Naive thymus-derived CD4-positive, alpha-beta T cell (primary cell): Measurements from ENCODE around the gene OR10V1. TPM values are rescaled to one million over a fixed set of nuclear protein-coding genes. Genes with fewer than 3 reads are reported as not detected.

Experiments
- ATAC-seq: fragments of 150-1000 bp; cut with Tn5 transposase; 2 replicates; pipeline ENCODE4 v1.10.0; 2021; ENCODE audit warnings: mild to moderate bottlenecking, moderate library complexity
- CTCF ChIA-PET: fragments of 350-600 bp; sonication (Branson Sonifier 250); formaldehyde crosslinking; loops from one replicate; lab custom pipeline; 2021; ENCODE audit warnings: antibody characterized with exemption; lab: Charles Lee
- POLR2A ChIA-PET: fragments of 350-600 bp; sonication (Branson Sonifier 250); formaldehyde crosslinking; loops from one replicate; lab custom pipeline; 2021; ENCODE audit warnings: antibody characterized with exemption, inconsistent platforms; lab: Charles Lee
- DNase-seq, 9 donors: peaks; one replicate each; pipeline versions ENCODE4 v3.0.0 to v3.0.0-alpha.2; 2020 to 2022; ENCODE audit warnings: mixed read lengths in 1 of 9
- H3K27ac ChIP-seq: one replicate; pipeline ENCODE4 v1.7.0; 2013; ENCODE audit warnings: mild to moderate bottlenecking, low read depth, low read length, moderate library complexity
- H3K27me3 ChIP-seq, 2 donors: one replicate each; pipeline ENCODE4 v1.7.0; 2013; ENCODE audit warnings: low read length in 2 of 2, mild to moderate bottlenecking in 2 of 2, moderate library complexity in 2 of 2; ENCODE audit not compliant: control insufficient read depth in 2 of 2, insufficient read depth in 2 of 2
- H3K36me3 ChIP-seq, 3 experiments: 1 replicate in 2 of 3; 2 replicates in 1 of 3; pipeline ENCODE4 v1.7.0; 2013; ENCODE audit warnings: low read length in 3 of 3, mild to moderate bottlenecking in 3 of 3, moderate library complexity in 1 of 3; ENCODE audit not compliant: insufficient read depth in 3 of 3, control insufficient read depth in 2 of 3
- H3K4me1 ChIP-seq, 2 donors: one replicate each; pipeline ENCODE4 v1.7.0; 2013; ENCODE audit warnings: low read length in 2 of 2, mild to moderate bottlenecking in 2 of 2, moderate library complexity in 1 of 2; ENCODE audit not compliant: control insufficient read depth in 2 of 2, insufficient read depth in 2 of 2
- H3K4me3 ChIP-seq: 2 replicates; pipeline ENCODE4 v1.7.0; 2013; ENCODE audit warnings: mild to moderate bottlenecking, low read length
- H3K9me3 ChIP-seq, 3 experiments: 1 replicate in 2 of 3; 2 replicates in 1 of 3; pipeline ENCODE4 v1.7.0; 2013; ENCODE audit warnings: low read length in 3 of 3; ENCODE audit not compliant: control insufficient read depth in 2 of 3
- H3K27ac Mint-ChIP-seq, 9 donors: one replicate each; pipeline ENCODE4 v1.8.0; 2020 to 2022; ENCODE audit warnings: mixed read lengths in 9 of 9, mild to moderate bottlenecking in 8 of 9, moderate library complexity in 5 of 9, inconsistent platforms in 2 of 9
- H3K27me3 Mint-ChIP-seq, 5 donors: one replicate each; pipeline ENCODE4 v1.8.0; 2021 to 2022; ENCODE audit warnings: mixed read lengths in 5 of 5, mild to moderate bottlenecking in 1 of 5
- H3K36me3 Mint-ChIP-seq, 5 donors: one replicate each; pipeline ENCODE4 v1.8.0; 2020 to 2022; ENCODE audit warnings: mixed read lengths in 5 of 5, mild to moderate bottlenecking in 3 of 5, inconsistent platforms in 1 of 5
- H3K4me1 Mint-ChIP-seq, 7 donors: one replicate each; pipeline ENCODE4 v1.8.0; 2020 to 2022; ENCODE audit warnings: mixed read lengths in 7 of 7, mild to moderate bottlenecking in 3 of 7, inconsistent platforms in 1 of 7
- H3K4me3 Mint-ChIP-seq, 10 donors: one replicate each; pipeline ENCODE4 v1.8.0; 2020 to 2022; ENCODE audit warnings: mild to moderate bottlenecking in 10 of 10, mixed read lengths in 10 of 10, moderate library complexity in 6 of 10, inconsistent platforms in 2 of 10
- H3K9me3 Mint-ChIP-seq, 11 donors: one replicate each; pipeline ENCODE4 v1.8.0; 2020 to 2022; ENCODE audit warnings: mixed read lengths in 11 of 11, mild to moderate bottlenecking in 4 of 11, inconsistent platforms in 1 of 11, moderate library complexity in 1 of 11
- intact Hi-C, 2 donors: fragments of 100-400 bp; cut with micrococcal nuclease; formaldehyde crosslinking; loops; one replicate each; pipeline ENCODE4 v1.15.1; 2023
- polyA plus RNA-seq, 2 donors: library from polyadenylated mRNA; unstranded; fragments of 300-500 nt; fragmentation: Illumina TruSeq; gene quantifications; one replicate each; pipeline ENCODE4 v1.2.3, GENCODE V29; 2021
- total RNA-seq, 6 experiments: library from RNA in 5 of 6; stranded (reverse) in 5 of 6; gene quantifications; 1 replicate in 5 of 6; 2 replicates in 1 of 6; pipeline ENCODE4 v1.2.3 and lab custom pipeline; 2021 to 2026

OR10V1 gene
- total and polyA plus RNA-seq, 7 experiments from 2014 or later = not detected

DNA sequence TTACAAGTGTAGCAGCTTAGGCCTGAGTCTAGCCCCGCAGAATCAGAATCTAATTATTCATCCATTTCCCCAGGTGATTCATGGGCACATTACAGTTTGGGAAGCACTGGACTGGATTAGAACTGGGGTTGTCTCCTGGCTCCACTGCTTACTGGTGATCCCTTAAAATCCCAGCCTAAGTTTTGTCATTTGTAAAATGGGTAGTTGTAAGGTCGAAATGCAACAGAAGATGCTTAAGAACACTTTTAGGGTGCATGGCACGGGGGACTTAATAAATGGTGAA is 42.9 kb upstream of the OR10V1 start:
- peaks cover 0 to 15% (median 0%) of the 10 kb centered on the region in 5 donors for H3K27me3 Mint-ChIP-seq
- peaks cover 11 to 47% (median 23%) of the 10 kb centered on the region in 7 donors for H3K4me1 Mint-ChIP-seq
- no peaks in the 10 kb centered on the region for H3K9me3 ChIP-seq
- peak overlapping the region; percentile 79 to 96 (median 86) for H3K4me3 Mint-ChIP-seq
- no peaks in the 10 kb centered on the region for H3K27me3 ChIP-seq
- no peaks in the 10 kb centered on the region for H3K9me3 Mint-ChIP-seq
- H3K27ac Mint-ChIP-seq = peak overlapping the region in 3 of 9 donors; percentile 46 to 69 (median 66)
- peaks cover 8 to 12% of the 10 kb centered on the region in 2 donors for H3K4me1 ChIP-seq
- intact Hi-C loops = loop anchor here (2.0 to 10.0 kb wide), 3 partner anchors 86 to 612 kb away; partner anchors contain the start of genes DTX4 (in 1 of the 2) and FAM111A (in 1 of the 2)
- ChIA-PET CTCF (interaction anchor here (0.5 to 5.5 kb wide), 7 partner anchors 9 to 88 kb away, joined by 3 to 79 read pairs (median 3); partner anchors contain the start of genes MRPL16 and PATL1), POLR2A (interaction anchor here (1.0 to 4.0 kb wide), 3 partner anchors 10 to 46 kb away, joined by 3 to 24 read pairs (median 11); no protein-coding TSS in a partner anchor)
- ATAC-seq = no peak
- no peak overlapping the region for H3K4me3 ChIP-seq
- H3K36me3 Mint-ChIP-seq = peaks cover 0 to 15% (median 0%) of the 10 kb centered on the region in 5 donors
- no peak overlapping the region for H3K27ac ChIP-seq
- DNase-seq = no peak
- H3K36me3 ChIP-seq = no peaks in the 10 kb centered on the region

- ATAC-seq = peak; percentile 66
- intact Hi-C loops = loop anchor here (1.0 to 10.0 kb wide), 12 partner anchors 11 to 611 kb away; partner anchors contain the start of genes MRPL16 (in 2 of the 2), DTX4 (in 1 of the 2), FAM111A (in 1 of the 2) and PATL1 (in 1 of the 2)
- Mint-ChIP-seq H3K27ac (peak overlapping the region in 8 of 9 donors; percentile 34 to 90 (median 66)), H3K4me3 (peak overlapping the region; percentile 79 to 96 (median 86)), H3K27me3 (peaks cover 0 to 15% (median under 1%) of the 10 kb centered on the region in 5 donors), H3K9me3 (no peaks in the 10 kb centered on the region), H3K36me3 (peaks cover 0 to 14% (median 0%) of the 10 kb centered on the region in 5 donors), H3K4me1 (peaks cover 11 to 42% (median 23%) of the 10 kb centered on the region in 7 donors)
- DNase-seq = peak in 4 of 9 donors; percentile 32 to 51 (median 41)
- Histone ChIP-seq H3K4me3 (peak overlapping the region; percentile 91), H3K4me1 (peaks cover 8 to 12% of the 10 kb centered on the region in 2 donors), H3K27ac (peak overlapping the region; percentile 61), H3K36me3 (no peaks in the 10 kb centered on the region), H3K27me3 (no peaks in the 10 kb centered on the region), H3K9me3 (no peaks in the 10 kb centered on the region)
- ChIA-PET POLR2A (interaction anchor here (0.8 to 4.0 kb wide), 6 partner anchors 11 to 87 kb away, joined by 3 to 24 read pairs (median 3); partner anchors contain the start of gene MRPL16), CTCF (interaction anchor here (0.5 to 5.5 kb wide), 11 partner anchors 10 to 87 kb away, joined by 3 to 79 read pairs (median 6); partner anchors contain the start of genes MRPL16 and PATL1)
These were observed 42.3 kb upstream of the OR10V1 start for GRCh38 chr11:59755701-59756557.

DNA sequence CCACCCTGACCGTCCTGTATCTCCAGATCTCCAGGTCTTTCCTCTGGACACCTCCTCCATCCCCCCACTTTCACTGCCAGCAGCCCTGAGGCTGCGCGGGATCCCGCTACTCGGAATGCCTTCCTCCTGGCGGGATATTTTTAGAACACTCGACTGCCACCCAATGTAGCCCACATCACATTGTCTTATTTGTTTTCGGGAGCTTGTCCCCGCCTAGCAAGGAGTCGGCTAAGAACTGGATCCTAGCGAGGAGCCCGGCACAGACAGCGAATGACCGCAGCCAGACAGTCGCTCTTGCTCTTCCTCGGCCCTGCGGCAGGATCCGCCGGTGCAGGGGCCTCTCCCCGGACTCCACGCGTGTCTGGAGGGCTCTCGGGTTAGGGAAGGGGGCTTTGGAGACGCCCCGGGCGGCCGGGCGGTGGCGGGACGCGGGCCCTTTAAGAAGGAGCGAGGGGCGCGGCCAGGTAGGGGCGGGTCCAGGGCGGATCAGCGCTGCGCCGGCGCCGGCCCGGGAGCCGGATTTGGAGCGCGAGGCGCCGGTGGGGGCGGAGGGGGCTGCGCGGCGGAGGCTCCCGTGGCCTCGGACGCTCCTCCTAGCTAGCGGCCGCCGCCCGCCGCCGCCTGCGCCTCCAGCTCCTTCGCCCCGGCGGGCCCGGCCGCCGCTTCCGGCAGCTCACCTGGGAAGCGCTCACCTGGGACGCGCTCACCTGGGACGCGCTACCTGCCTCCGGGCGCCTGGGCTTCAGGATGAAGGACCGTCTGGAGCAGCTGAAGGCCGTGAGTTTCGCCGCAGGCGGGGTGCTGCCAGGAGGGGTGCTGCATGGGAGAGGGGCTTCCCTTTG is 41.4 kb upstream of the OR10V1 start, which contains the start of gene STX3:
STX3 (plus strand) TSS at position 518 of the 842 bp plus-strand sequence; CDS start at position 748, 230 bp downstream.
- DNase-seq (peak; percentile 55 to 80 (median 67)), ATAC-seq (peak; percentile 89)
- H3K4me3 Mint-ChIP-seq = peak within 1 kb of the TSS; percentile 90 to 98 (median 95)
- peaks cover 11 to 39% (median 23%) of the 10 kb centered on the region in 7 donors for H3K4me1 Mint-ChIP-seq
- H3K9me3 Mint-ChIP-seq = no peaks in the 10 kb centered on the region
- peak within 1 kb of the TSS; percentile 34 to 90 (median 76) for H3K27ac Mint-ChIP-seq
- POLR2A ChIA-PET = interaction anchor here (0.6 to 4.0 kb wide), 10 partner anchors 12 to 958 kb away, joined by 3 to 24 read pairs (median 3); partner anchors contain the start of genes MRPL16 and PATL1
- CTCF ChIA-PET = interaction anchor here (0.6 to 5.5 kb wide), 11 partner anchors 11 to 83 kb away, joined by 3 to 79 read pairs (median 10); partner anchors contain the start of gene MRPL16
- Histone ChIP-seq H3K9me3 (no peaks in the 10 kb centered on the region), H3K27me3 (no peaks in the 10 kb centered on the region), H3K4me3 (peak within 1 kb of the TSS; percentile 91), H3K4me1 (peaks cover 8 to 12% of the 10 kb centered on the region in 2 donors), H3K27ac (peak within 1 kb of the TSS; percentile 61), H3K36me3 (no peaks in the 10 kb centered on the region)
- peaks cover 3 to 15% (median 4%) of the 10 kb centered on the region in 5 donors for H3K27me3 Mint-ChIP-seq
- peaks cover 0 to 11% (median 0%) of the 10 kb centered on the region in 5 donors for H3K36me3 Mint-ChIP-seq
- intact Hi-C loops = loop anchor here (1.0 to 10.0 kb wide), 15 partner anchors 12 to 610 kb away; partner anchors contain the start of genes MRPL16 (in 2 of the 2), DTX4 (in 1 of the 2), FAM111A (in 1 of the 2) and PATL1 (in 1 of the 2)

DNA sequence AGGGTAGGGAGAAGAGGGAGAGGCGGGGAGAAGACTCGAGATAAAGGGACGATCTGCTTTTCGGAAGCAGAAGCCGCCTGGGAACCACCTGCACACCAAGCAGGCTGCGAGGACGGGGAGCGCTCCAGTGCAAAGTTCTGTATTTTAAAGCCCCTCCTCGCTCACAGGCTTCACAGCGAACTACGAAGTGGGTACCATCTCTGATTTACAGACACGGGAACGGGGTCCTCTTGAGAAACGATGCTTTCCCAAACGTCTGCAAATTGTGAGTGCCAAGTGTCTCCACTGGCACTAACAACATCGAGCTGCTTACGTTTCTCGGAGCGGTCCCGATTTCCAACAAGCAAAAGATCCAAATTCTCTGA is 40.8 kb upstream of the OR10V1 start:
- H3K27me3 Mint-ChIP-seq = peaks cover 3 to 15% (median 4%) of the 10 kb centered on the region in 5 donors
- peak overlapping the region; percentile 90 to 98 (median 95) for H3K4me3 Mint-ChIP-seq
- H3K4me1 ChIP-seq = peaks cover 8 to 12% of the 10 kb centered on the region in 2 donors
- H3K9me3 Mint-ChIP-seq = no peaks in the 10 kb centered on the region
- H3K27ac ChIP-seq = peak overlapping the region; percentile 61
- H3K27ac Mint-ChIP-seq = peak overlapping the region in 8 of 9 donors; percentile 32 to 88 (median 74)
- H3K9me3 ChIP-seq = no peaks in the 10 kb centered on the region
- no peaks in the 10 kb centered on the region for H3K36me3 ChIP-seq
- intact Hi-C loops = loop anchor here (1.0 to 10.0 kb wide), 10 partner anchors 18 to 610 kb away; partner anchors contain the start of genes FAM111A (in 1 of the 2) and MRPL16 (in 1 of the 2)
- POLR2A ChIA-PET = interaction anchor here (0.6 to 4.0 kb wide), 6 partner anchors 12 to 958 kb away, joined by 3 to 24 read pairs (median 4); partner anchors contain the start of gene PATL1
- peaks cover 11 to 39% (median 23%) of the 10 kb centered on the region in 7 donors for H3K4me1 Mint-ChIP-seq
- peaks cover 0 to 11% (median 0%) of the 10 kb centered on the region in 5 donors for H3K36me3 Mint-ChIP-seq
- CTCF ChIA-PET = interaction anchor here (0.8 to 5.5 kb wide), 10 partner anchors 11 to 83 kb away, joined by 3 to 79 read pairs (median 12); partner anchors contain the start of gene MRPL16
- peak in 3 of 9 donors; percentile 13 to 28 (median 20) for DNase-seq
- peak overlapping the region; percentile 91 for H3K4me3 ChIP-seq
- ATAC-seq = peak; percentile 26
- H3K27me3 ChIP-seq = no peaks in the 10 kb centered on the region

GRCh38 chr11:59753650-59754493 is 40.2 kb upstream of the OR10V1 start:
- Histone ChIP-seq H3K36me3 (no peaks in the 10 kb centered on the region), H3K4me1 (peaks cover 8 to 12% of the 10 kb centered on the region in 2 donors), H3K4me3 (peak overlapping the region; percentile 91), H3K27me3 (no peaks in the 10 kb centered on the region), H3K27ac (peak overlapping the region; percentile 61), H3K9me3 (no peaks in the 10 kb centered on the region)
- ChIA-PET POLR2A (interaction anchor here (0.6 to 4.0 kb wide), 5 partner anchors 13 to 957 kb away, joined by 3 to 24 read pairs (median 5); partner anchors contain the start of gene PATL1), CTCF (interaction anchor here (0.7 to 5.5 kb wide), 11 partner anchors 12 to 82 kb away, joined by 3 to 79 read pairs (median 10); partner anchors contain the start of gene MRPL16)
- ATAC-seq = peak; percentile 80
- H3K9me3 Mint-ChIP-seq = no peaks in the 10 kb centered on the region
- H3K36me3 Mint-ChIP-seq = peaks cover 0 to 11% (median 0%) of the 10 kb centered on the region in 5 donors
- peaks cover 6 to 15% (median 10%) of the 10 kb centered on the region in 5 donors for H3K27me3 Mint-ChIP-seq
- intact Hi-C loops = loop anchor here (1.0 to 10.0 kb wide), 10 partner anchors 18 to 609 kb away; partner anchors contain the start of genes FAM111A (in 1 of the 2) and MRPL16 (in 1 of the 2)
- peak overlapping the region; percentile 90 to 98 (median 95) for H3K4me3 Mint-ChIP-seq
- peak overlapping the region; percentile 32 to 88 (median 71) for H3K27ac Mint-ChIP-seq
- H3K4me1 Mint-ChIP-seq = peaks cover 11 to 35% (median 23%) of the 10 kb centered on the region in 7 donors
- peak; percentile 65 to 84 (median 75) for DNase-seq
